NCI-H774 (cell line): ENCODE measurements around the gene TMEM9.

Experiments used
- DNase-seq: peaks from one replicate; lab custom pipeline; 2025; lab: John Stamatoyannopoulos, UW

TMEM9 gene

DNA sequence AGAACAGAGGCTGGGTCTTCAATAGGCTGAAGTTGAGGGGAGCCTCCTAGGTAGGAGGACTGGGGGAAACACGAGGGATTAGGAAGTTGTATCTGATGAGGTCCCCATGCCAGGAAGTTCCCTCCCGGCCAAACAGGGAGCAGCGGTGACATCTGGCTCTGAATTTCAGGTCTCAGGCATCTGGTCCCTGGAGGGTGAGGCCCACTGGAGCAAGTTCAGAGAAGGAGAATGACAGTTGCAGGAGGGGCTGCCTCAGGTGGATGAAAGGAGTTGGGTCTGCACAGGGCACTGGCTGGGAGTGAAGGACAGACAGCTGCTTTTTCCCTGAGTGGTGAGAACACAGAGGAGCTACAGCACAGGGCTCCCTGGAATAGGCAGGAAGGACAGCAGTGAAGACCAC is 9.1 kb downstream of the TMEM9 start:
- DNase-seq, result no peak

DNA sequence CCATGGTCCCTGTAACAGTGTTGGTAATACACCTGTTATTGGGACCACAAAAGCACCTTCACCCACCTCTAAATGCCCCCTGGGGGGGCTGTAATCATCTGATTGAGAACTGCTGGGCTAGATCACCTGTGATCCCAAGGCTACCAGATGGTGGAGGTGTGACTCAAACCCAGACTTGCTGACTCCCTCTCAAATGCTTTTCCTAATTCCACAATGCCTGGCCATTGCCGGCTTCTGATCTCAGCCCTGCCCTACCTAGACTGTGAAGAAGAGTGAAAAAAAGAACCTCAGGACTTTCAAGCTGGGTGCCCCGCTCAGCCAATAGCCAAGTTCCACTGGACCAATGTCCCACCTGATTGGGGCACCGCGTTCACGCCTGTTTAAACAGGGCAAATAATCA is 9.6 kb downstream of the TMEM9 start:
- DNase-seq, result no peak

DNA sequence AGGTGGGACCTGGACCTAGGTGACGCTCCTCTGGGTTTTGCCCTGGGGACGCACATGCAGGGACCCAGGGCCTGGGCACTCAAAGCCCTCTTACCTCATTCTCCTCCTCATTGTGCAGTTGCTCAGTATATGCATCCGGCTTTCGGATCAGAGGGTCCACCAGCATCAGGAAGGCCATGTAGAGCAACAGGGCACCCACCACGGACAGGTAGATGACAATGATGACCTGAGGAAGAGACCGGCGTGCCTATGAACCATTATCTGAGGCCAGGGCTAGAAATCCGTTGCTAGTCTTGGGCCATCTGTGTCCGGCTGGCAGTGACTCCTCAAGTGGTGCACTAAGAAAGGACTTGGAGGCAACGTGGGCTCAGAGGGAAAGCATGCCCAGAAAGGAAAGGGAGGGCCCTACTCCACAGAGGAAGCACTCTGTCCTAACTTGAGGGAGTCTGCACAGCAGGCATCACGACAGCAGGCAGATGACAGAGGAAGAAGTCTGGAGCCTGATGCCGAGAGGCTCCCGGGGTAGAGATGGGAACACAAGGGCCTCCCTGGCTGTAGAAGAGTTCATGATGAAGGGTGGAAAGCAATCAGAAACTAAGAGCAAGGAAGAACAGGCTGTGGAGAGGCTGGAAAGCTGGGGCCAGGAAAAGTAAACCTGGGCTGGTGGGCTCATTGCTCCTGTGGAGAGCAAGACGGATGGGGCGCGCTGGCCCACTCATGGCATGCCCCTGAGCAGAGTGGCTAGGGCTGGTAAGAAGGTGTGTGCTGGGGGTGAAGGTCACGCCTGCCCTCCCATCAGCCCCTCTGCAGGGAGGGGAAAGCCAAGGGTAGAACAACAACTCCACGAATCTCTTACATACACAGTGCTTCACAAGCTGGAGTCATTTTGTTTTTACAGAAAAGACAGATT is 10.3 kb downstream of the TMEM9 start:
- no peak for DNase-seq

DNA sequence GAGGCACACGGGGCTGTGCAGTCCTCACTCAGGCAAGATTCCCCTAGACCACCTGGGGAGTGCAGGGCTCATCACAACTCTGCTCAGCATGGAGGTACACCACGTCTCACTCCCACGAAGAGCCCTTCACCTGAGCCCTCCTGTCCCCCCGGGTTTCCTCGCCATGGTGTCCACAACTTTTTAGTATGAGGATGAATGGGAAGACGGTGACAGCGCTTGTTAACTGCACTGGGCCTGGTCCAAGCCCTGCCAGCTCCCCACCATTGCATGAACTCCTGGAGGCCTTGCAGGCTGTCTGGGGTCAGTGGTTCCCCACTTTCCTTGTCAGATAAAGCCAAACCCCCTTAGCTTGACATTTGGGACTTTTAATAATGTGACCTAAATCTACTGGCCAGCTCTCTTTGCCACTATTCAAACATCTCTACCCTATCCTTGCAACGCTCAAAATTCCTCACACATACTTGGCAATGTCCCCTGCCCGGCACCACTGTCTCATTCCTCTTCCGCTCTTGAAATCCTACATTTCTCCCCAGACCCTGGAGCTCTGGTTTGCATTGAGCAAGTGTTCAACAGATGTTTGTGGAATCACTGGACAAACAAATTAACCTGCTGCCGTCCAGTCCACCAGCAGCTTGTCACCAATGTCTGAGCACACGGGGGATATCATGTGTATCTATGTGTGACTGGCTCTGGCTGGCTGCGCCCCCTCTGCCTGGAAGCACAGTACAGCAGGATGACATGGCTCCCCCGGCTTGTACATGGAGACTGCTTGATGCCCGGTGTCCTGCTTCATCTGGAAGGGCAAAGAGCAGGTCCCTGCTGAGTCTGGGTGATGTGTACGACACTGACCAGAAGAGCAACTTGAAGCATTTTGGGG is 11.2 kb downstream of the TMEM9 start:
- DNase-seq, result no peak

DNA sequence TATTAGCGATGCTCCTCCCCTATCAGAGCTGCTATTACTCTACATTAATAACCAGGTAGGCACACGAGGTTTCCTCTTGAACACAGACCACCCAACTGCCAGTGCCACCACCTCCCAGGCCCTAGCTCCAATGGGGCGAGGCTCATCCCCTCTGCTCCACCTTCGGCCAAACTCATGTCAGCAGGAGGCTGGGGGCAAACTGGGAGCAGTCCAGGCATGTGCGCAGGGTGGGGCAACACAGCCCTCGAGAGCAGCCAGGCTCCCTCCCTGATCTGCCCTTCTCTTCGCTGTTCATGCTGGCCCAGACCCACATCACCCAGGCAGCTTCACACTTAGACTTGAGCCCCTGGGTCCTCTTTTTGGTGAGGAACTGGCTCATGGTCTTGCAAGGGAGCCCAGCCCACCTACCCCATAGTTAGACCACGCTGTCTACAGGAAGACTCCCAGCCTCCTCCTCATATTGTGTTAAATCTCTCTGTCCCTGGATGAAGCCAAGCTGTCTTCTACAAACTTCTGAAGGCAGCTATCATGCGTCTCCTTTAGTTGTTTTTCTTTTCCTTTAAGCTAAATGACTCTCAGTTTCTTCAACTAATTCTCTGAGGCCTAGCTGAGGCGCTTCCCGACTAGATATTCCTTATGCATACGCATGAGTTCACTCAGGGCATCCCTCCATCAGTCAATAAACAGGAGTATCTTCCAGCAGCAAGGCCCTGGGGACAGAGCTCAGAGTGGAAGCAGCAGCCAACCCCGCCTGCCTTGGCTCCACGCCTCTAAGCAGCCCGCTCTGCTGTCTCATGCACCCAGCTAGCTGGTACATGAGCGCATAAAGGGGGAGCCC is 12.0 kb downstream of the TMEM9 start:
- no peak for DNase-seq

DNA sequence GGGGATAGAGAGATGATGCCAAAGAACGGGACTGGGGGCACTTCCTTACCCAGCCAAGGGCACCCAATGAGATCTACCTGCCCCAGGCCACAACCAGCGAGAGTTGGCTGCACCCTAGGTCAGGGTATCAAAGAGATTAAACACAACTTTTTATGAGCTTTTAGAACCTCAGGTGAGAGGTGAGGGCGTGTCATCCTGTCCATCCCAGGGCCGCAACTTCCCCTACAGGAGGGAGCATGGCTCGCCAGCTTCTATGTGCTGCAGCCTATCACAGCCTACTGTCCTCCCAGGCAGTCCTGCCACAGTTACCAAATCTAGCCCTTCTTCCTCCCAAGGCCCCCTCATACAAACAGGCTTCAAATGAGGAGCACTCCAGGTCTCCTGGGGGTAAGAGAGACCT is 12.9 kb downstream of the TMEM9 start:
- no peak for DNase-seq

DNA sequence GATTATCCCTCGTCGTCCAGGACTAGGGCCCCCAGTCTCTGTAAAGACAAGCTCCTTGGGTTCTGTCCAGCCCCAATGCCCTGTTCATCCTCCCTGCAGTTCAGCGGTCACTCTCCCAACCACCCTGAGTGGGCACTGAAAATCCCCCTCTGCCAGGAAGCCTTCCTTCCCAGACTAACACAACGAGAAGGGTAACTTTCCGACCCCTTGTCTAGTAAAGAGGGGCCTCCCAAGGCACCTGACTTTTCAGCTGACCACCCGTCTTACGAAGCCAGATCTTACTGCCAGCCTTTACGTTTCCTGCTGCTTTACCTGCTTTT is 13.4 kb downstream of the TMEM9 start:
- no peak for DNase-seq

DNA sequence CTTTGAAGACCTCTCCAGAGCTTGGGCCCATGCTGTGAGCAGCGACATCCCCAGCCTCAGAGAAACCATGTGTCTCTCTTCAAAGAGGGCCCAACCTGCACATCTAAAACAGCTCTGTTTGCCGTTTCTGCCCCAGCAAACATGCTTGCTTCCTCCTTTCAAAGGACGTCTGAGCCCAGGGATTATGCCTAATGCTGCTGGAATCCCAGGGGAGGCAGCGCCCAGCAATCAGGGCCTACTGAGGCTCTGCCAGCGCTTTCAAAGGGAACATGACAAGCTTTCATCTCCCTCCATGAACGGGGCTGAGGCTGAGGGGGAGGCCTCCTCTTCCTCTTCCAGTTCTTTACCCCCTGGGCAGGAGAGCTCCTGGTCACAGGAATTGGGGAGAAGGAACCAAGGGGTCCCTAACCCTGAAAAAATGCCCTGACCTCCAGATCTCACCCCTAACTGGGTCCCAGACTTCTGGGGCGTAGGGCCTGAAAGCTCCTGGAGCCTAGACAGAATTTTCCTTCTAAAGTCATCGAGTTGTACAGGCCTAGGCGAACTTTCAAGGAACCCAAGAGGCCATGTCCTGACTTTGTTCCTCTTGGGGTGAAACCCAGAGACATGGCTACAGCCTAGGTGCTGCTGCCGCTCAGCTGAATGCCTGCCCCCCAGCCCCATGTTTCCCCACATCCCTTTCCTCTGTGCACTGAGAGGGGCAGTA is 13.9 kb downstream of the TMEM9 start:
- no peak for DNase-seq

DNA sequence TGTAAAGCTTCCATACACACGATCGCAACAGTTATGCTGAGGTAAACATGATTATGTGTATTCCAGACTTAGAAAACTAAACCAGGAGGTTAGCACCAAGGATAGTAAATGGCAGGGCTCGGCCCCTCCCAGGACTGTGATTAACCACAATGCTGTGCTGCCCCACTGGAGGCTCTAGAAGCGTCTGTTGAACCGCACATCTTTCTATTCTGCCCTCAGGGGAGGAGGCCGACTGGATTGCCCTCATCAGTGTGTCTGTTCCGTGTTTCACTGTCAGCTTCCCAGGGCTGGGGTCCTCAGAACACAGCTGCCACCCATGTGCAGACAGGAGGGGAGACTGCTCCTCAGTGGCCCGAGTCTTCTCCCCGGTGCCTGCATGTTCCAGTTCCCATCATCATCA is 14.5 kb downstream of the TMEM9 start:
- DNase-seq, result no peak

DNA sequence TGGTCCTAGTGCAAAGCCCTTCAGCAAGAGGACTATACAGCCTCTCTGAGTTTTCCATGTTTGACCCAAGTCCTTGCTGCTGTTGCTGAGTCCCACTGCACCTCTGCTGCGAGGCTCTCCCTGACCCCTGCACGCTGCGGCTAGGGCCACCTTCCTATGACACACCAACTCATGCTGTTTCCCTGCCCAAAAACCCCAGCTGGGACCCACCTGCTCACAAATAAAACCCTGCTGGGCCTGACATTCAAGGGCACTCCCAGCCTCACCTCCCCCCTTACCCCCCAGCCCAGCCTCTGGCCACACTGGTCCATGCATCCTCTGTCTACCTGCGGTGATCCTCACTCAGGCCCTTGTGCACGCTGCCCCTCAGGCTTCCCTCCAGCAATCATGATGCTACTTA is 15.0 kb downstream of the TMEM9 start:
- DNase-seq, result no peak

DNA sequence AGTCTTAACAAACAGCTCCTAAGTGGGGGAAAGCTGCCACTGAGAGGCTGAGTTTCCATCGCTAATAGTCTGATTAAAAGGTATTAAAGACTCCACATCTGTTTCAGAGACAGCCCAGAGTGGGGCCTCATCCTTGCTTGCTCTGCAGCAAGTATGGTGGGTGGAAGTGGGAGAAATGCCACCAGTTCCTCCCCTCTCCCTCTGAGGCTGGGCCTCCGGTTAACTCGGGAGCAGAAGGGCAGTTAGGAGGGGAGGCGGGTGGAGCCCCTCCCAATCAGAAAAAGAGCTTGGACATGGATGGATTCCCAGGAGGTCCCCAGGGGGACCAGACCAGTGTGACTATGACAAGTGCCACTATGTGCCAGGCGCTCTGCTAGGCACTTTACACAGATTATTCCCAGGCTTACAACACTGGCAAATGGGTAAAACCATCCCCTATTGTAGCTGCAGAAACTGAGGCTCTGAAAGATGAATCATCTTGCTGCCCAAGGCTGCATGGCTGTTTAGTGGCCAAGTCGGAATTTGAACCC is 15.9 kb downstream of the TMEM9 start:
- DNase-seq, result no peak

DNA sequence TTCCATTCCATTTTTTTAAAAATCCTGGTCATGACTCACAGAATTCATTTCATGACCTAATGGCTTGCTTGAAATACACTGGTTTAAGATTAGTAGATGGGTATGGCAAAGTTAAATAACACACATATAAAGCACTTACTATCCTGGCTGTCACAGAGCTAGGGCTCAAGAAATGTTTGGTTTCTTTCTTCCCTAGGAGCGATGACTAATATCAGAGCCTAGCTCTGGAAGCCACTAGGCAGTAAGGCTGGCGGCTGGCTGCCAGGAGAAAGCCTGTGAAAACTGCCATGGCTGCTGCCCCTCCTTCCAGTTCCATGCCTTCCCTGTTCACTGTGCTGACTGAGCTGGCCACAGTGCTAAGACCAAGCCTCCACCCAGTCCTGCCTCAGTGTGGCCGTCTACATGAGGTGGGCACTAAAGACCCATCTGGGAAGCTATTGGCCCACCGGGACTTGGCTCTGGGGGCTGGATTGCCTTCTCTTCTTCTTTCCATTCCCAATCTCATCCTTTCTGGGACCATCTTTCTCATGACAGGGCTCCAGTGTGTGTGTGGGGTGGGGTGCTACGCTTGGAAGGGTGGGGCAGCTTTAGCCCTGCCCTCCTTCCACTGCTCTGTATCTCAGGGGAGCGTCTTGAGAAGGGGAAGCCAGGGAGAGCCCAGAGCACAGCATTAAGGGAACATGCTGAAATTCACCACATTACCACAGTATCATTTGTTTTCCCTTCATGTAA is 16.5 kb downstream of the TMEM9 start:
- no peak for DNase-seq

DNA sequence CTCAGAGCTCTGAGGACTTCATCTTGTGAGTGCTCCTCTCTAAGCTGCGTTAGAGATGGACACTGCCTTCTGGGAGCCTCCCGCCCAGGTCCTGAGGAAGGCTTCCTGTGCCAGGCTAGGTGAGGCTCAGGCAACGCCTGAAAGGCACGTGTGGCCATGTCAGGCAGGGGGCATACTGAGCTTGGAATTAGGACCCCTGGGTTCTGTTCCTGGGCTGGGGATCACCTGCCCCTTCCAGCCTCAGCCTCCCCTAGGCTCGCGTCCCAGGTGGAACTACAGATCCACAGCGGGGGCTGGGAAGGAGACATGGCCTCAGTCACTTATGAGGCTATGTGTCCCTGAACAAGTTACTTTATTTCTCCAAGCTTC is 17.3 kb downstream of the TMEM9 start:
- DNase-seq, result no peak

DNA sequence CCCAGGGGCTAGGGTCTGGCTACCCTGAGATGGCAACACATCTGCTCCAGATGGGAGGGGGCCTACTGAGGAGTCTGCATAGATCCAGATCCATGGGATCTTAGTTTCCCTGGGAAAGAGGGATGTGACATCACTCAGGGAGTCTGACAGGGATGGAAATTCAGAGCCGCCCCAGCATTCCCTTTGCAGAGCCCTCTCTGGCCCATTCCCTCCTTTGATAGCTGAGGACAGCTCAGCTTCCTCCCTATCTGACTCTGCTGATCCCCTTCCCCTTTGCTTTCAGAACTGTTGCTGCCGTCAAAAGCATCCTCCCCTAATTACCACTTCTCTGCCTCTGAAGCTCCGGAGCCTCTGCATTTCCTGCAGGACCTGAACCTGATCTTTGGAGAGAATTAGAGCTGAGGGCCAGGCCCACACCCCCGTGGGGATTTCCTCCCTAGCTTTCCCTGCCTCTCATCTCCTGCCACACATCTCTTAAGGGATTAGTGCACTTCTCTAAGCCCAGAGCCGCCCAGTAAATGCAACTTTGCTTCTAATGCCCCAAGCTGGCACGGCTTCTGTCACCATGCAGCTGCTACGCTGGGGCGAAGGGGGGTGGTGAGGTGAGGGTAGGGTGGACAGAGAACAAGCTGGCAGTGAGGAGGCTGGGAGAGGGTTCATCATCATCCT is 17.8 kb downstream of the TMEM9 start:
- no peak for DNase-seq

DNA sequence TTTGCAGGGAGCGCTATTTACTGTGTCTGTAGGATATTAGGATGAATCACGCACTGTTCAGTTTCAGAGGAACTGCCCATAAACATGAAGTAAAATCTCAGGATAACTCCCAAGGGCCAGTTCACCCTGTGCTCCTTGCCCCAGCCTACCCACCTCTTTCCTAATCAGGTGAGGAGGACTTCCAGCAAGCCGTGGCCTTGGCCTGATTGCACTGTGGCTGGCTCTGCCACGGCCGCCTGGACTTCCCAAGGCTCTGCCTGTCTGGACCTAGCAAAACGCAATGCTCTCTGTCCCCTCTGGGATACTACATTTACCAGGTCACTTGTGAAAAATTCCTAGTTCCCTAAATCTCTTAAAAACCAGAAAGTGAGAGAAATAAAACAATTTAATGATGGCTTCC is 19.9 kb downstream of the TMEM9 start:
- no peak for DNase-seq

DNA sequence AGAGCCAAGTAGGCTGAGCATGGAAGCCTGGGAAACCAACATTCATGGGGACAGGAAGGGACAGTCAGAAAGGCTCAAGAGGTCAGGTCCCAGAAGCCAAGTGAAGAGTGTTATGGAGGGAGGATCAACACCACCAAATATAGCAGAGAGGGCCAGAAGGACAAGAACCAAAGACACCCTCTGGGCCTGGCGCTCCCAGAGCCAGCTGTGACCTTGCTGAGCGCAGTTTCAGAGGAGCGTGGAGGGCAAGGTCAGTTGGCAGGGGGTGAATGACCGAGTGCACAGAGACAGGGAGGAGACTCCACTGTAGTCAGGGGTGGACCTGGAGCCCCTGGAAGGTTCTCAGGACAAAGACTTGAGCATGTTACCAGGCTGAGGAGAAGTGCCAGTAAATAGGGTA is 22.9 kb downstream of the TMEM9 start:
- no peak for DNase-seq

DNA sequence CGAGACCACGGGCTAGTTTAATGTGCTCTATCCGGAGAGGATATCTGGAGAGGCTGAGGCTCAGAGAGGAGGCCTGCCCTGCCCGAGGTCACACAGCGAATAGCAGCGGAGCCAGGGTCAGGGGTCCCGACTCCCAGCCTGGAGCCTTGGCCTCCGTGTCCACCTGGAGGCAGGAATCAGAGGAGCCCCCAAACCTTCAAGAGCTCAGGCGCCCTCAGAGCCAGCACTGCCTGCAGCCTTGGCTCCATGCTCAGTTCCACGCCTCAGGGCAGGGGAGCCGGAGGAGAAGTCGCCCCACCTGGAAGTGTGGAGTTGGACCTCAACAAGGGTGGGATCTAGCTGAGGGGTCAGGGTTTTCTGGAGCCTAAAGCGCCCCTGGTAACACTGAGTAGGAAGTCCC is 25.3 kb downstream of the TMEM9 start:
- DNase-seq, result no peak

DNA sequence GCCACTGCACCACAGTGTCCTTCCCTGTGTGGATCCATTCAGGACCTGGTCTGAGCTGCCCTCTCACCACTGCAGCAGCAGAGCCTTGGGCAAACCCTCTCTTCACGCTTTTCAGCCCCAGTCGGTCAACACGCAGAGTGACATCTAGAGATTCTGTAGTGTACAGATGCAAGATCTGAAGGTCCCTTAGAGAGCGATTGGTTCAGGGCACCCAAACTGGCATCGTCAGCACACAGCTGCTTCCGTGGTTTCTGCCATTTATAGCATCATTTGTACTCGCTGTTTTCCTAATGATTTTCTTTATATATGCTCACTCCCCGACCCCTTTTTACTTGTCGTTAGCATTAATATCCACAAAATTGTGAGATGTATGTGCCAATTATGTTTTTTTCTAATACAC is 25.8 kb downstream of the TMEM9 start:
- no peak for DNase-seq

DNA sequence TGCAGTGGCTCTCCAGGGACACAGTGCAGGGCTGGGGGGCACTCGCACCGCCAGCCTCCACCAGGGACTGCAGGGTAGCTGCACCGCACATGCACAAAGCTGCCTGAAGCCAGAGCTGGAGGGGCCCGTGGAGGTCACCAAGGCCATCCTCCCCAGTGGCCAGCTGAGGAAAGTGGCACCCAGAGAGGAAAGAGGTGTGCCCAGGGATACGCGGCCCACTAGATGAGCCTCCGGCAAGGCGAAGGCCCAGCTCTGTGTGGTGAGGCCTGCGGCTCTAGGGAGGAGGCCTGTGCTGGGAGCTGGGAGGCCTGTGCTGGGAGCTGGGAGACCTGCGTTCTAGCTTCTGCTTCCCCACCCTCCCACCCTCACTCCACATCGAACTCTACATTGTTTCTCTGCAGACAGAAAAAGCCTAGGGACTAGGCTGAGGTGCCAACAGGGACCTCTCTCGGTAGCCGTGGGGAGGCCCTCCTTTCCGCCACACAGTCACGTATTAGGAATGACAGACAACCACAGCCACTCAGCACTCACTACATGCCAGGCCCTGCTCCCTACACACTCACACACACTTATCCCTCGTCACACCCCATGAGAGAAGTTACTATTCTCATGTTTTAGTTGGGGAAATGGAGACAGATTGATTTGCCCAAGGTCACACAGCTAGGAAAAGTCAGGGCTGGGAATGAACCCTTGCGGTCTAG is 26.4 kb downstream of the TMEM9 start:
- no peak for DNase-seq
